NK-92 (cell line): ENCODE measurements around the gene CDK11B.

Experiments
- DNase-seq: peaks from one replicate; lab custom pipeline; 2025; ENCODE audit not compliant: unreplicated experiment; lab: John Stamatoyannopoulos, UW

CDK11B gene

GRCh38 chr1:1628754-1629429, 29.9 kb downstream of the CDK11B start:
- DNase-seq: no peak

GRCh38 chr1:1627829-1628753, 30.7 kb downstream of the CDK11B start:
- DNase-seq: no peak

GRCh38 chr1:1627261-1627828, 31.5 kb downstream of the CDK11B start:
- DNase-seq: no peak

GRCh38 chr1:1626207-1627141, 32.3 kb downstream of the CDK11B start:
- no peak for DNase-seq

- no peak for DNase-seq
Measured at GRCh38 chr1:1625824-1626206, 33.0 kb downstream of the CDK11B start.

- DNase-seq: no peak
Measured at GRCh38 chr1:1625404-1625775, 33.4 kb downstream of the CDK11B start.

- no peak for DNase-seq
Measured at GRCh38 chr1:1624443-1625403, 34.1 kb downstream of the CDK11B start.

GRCh38 chr1:1623631-1624442, 35.0 kb downstream of the CDK11B start:
- DNase-seq: no peak

- no peak for DNase-seq
Measured at GRCh38 chr1:1623181-1623630, 35.6 kb downstream of the CDK11B start.

- no peak for DNase-seq
Measured at GRCh38 chr1:1622788-1623094, 36.1 kb downstream of the CDK11B start.

GRCh38 chr1:1622010-1622787, 36.6 kb downstream of the CDK11B start:
- no peak for DNase-seq

- no peak for DNase-seq
Measured at GRCh38 chr1:1621173-1622009, 37.4 kb downstream of the CDK11B start.

GRCh38 chr1:1620433-1621139, 38.2 kb downstream of the CDK11B start:
- no peak for DNase-seq

- DNase-seq: no peak
Measured at GRCh38 chr1:1619917-1620361, 38.9 kb downstream of the CDK11B start.

GRCh38 chr1:1618396-1619068, 40.3 kb downstream of the CDK11B start:
- DNase-seq: no peak

- no peak for DNase-seq
Measured at GRCh38 chr1:1617925-1618324, 40.9 kb downstream of the CDK11B start.
